GM21528 (cell line): ENCODE data around the gene NTN1.
"Not testable (repeated sequence)": the region's sequence is repeated elsewhere in the genome, so short reads cannot be mapped to it uniquely, and the experiment has no call there.

Source experiments
- ATAC-seq: cut with Tn5 transposase; IDR thresholded peaks from one replicate; pipeline ENCODE4 v1.9.1; 2021; ENCODE audit warnings: mild to moderate bottlenecking, moderate library complexity; ENCODE audit not compliant: unreplicated experiment, low FRiP score

NTN1 gene

GRCh38 chr17:9239246-9239792, 218.0 kb downstream of the NTN1 start:
- ATAC-seq, result no peak

- ATAC-seq, result no peak
These were observed 218.7 kb downstream of the NTN1 start for GRCh38 chr17:9239793-9240658.

DNA sequence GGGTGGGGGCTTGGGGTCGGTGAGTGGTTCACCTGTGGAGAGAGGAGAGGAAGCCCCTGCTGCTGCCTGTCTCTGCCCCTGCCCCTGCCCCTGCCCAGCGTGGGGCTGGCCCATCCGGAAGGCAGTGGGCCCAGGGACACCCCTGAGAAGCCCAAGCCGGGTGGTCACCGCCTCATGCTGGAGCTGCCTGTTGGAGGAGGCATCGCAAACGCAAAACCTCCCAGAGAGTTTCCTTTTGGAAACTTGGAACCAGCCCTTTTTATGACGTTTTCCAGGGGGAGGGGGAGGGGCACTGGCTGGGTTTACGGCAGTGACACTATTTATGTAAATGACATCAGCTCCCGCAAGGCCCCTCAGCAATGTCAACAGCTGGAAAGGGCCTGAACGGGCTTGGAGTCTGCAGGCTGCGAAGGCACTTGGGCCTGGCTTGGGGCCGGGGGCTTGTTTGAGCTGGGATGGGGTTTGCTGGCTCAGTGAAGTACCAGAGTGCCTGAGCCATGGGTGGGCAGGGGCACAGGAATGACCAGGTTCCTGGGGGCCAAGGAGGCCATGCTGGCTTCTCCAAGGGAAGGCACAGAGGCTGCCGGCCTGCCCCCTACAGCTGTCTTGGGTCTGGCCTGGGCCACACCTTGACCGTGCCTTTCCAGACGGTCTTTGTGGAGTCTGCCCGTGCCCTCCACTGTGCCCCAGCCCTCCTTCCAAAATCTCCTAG, 219.5 kb downstream of the NTN1 start:
- ATAC-seq, result no peak

DNA sequence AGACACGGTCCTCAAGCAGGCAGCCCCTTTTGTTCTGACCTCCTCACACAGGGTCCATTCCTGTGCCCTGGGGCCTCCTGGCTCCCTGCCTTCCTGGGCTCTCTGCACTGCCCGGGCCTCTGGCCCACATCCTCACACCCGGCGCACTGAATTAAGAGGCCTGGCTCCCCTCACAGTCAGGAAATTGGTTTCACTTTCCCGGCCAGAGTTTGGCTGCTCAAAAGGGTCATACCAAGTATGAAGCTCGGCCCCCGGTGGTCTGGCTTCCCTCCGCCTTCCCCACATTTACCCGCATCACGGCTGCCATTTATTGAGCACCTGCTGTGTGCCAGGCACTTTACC, 220.0 kb downstream of the NTN1 start:
- no peak for ATAC-seq

DNA sequence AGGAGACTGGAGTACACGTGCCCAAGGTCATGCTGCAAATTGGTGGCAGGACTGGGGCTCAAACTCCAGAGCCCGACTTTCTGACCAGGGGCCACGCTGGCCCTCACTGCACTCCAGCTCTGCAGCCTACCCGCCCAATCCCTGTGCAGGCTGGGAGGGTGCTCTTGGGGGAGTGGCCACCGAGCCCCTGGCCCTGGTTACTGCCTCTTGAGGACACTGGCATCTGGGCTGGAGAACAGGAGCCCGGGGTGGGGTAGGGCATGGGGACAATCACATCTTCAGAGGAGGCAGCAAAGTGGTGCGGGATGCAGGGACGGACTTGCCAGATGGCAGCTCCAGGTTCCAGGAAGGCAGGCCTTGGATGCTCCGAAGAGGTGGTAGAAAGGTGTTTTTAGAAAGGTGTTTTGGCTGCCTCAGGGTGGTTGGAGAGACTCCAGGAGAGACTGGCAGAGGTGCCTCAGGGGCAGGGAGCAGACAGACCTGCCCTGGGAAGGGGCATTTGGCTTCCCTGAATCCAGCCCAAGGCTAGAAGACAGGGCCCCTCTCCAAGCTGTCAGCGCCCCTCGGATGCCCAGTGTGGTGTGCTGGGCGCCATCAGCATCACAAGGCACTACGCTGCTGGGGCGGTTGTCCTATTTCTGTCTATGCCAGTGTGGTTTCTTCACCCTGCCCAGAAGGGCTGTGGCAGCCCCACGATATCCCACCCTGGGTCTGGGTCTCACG, 220.6 kb downstream of the NTN1 start:
- ATAC-seq, result no peak

GRCh38 chr17:9242497-9242881, 221.2 kb downstream of the NTN1 start:
- no peak for ATAC-seq

DNA sequence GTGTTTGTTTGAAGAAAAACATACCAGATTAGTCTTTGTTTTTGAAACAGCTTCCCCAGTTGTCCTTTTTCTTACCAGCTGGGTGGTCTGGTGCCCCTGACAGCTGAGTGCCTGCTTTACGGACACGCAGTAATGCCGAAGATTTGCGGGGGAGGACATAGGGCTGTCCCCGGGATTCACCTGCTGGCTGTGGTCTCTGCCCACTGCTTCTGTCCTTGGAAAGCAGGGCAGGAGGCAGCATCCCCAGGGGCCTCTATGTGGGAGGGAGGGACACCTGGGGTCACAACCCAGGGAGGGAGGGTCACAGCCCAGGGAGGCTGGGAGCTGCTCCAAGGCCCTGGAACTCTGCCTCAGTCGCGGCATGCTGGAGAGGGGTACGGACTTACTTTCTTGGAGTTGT, 221.7 kb downstream of the NTN1 start:
- no peak for ATAC-seq

DNA sequence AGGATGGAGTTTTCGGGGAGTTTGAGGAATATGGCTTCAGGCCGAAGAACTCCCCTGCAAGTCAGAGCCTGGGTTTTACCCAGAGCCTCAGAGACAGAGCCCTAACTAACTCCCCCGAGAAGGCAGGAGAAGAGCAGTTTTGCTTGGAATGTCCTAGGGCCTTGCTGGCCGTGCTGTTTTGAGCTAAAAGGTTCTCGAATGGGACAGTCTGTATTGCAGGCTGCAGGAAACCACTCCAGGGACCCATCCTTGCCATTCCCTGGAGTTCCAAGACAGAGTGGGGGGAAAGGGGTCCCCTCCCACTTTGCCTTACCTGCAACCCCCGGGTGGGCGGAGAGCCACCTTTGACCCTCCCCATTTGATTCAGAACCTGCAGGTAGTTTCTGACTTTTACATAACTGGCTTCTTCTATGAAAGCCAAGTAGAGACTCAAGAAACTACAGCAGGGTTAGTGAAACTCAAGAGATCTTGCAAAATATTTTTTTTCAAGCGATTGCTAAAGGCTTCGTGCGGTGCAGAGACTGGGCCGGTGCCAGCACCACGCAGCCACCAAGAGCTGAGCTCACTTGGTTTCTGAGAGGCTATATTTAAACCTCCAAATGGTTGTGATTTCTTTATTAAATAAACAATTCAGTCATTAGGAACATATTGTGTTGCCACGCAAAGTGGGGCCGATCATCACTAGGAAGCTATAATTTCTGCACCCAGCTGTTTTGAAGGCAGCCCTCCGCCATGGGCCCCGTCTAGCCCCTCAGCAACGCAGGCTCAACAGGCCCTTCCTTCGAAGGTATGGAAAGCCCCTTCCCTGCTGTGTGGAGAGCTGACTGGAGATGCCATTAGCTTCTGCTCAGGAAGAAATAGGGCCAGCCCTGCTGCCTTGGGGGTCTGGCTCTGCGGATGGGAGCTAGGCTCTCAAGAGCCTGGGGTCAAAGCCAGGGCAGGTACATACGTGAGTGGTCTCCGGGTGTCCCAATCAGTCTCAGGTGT, 223.0 kb downstream of the NTN1 start:
- no peak for ATAC-seq

DNA sequence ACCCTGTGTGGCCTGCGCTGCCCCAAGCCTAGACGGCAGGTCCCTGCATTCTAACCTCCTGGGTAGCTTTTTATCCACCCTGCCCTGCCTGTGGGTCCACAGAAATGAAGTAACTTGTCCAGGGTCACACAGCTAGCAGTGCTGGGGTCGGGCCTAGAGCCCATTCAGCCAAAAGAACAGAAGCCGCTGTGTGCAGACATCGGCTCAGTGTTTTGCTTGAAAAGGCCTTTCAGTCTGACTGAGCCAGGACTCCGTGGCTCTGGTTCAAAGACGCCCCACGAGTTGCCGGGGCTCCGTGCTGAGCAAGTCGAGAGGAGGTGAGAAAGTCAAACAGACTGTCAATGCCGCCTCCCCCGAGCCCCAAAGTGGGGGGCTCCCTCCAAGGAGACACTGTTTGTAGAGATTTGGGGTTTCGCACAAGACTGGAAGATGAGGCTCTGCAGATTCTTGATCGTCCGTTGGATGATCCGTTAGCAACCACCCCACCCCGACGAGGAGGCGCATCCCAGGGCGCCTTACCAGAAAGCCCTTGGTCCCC, 226.2 kb downstream of the NTN1 start:
- ATAC-seq, result no peak

DNA sequence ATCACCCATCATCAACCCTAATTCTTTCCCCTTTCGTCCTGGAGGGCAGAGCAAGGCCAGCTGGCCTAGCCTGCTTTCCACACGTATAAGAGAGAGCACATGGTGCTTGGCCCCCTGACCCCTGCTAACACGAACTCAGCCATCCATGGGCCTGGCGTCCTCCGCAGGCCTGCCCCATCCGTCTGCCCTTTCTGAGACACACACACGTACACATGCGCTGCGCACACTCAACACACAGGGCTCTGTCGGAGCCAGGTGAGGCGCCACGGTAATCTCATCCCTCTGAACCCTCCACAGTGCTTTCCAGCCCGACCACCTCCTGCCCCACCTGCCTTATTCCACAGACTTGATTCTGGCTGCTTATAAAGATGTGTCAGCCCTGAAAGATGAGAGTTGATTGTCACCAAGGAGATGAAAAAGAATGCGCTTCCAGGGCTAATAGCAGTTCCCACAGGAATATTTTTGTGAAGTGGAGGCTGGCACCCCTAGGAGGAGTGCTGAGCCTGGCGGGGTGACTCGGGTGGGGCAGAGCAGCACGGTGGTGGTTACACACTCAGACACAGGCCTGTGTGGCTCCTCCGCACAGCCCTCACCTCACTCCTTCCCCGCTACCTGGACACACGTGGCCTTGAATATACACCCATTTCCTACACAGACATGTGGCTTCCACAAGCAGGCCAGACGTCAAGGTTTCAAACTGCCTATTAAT, 228.1 kb downstream of the NTN1 start:
- ATAC-seq, result no peak

GRCh38 chr17:9251273-9251672, 230.0 kb downstream of the NTN1 start:
- no peak for ATAC-seq

GRCh38 chr17:9253308-9253707, 232.0 kb downstream of the NTN1 start:
- no peak for ATAC-seq

- no peak for ATAC-seq
These were observed 233.5 kb downstream of the NTN1 start for GRCh38 chr17:9254841-9255240.

DNA sequence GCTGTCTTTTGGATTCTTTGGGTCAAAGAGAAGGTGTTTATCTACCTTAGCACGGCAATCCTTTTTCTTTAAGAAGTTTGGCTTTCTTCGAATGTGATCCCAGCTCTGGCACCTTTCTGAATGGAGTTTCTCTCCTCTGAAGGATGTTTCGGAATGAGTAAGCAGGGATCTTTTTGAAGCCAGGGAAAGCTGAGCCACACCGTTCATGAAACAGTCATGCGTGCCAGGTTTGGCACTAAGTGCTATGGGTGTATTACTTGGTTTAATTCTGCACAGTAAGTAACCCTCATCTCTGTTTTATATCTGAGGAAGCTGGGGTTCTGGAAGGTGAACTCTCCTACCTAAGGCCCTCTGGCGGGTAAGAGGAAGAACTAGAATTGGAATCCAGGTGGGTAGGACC, 234.5 kb downstream of the NTN1 start:
- ATAC-seq, result no peak

DNA sequence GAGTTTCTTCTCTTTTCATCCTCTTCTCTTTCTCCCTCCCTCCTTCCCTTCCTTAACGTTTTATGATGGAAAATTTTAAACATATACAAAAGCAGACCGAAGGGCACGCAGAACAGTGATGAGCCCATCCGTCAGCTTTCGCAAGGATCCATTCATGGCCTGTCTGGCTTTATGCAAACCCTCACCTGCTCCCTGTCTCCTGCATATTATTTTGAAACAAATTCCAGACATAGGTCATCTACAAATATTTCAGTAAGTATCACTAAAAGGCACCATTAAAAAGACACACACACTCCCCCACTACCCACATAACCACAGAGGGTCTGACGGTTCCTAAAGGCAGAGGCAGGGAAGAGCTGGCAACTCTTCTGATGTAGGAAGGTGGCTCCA, 235.0 kb downstream of the NTN1 start:
- no peak for ATAC-seq

DNA sequence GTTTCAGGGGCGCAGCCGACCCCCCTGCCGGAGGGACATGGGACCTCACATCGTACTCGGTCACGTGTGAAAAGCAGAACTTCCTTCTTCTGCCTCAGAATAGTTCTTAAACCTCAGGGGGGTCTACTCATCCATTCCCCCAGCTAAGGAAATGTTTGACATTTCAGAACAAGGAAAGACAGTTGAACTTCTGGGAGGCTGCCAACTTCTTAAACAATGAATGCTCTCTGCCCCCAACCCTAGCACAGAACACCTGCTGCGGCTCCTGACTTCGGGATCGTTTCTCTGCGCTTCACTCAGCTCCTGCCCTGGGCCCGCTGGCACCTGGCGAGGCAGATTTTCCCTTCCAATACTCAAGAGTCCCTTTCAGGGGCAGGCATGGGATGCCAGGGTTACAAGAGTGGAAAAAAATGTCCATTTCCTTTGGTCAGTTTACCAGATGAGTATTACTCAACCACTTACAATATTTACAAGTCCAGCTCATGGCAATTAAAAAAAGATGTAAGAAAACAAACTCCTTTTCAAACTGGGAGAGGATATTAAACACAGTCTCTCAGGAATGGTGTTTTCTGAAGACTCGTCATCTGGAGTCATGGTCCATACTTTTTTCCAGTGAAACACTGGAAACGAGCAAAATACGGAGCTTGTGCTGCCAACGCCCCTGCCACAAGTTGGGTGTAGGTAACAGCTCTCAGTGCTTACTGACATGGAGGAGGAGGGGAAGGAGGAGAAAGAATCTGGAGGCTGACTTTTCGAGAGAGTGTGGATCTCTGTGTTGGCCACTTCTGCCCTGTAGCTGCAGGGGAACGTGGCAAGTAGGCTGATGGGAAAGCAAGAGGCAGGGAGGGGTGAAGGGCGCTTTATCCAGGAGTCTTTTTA, 235.7 kb downstream of the NTN1 start:
- ATAC-seq, result no peak

DNA sequence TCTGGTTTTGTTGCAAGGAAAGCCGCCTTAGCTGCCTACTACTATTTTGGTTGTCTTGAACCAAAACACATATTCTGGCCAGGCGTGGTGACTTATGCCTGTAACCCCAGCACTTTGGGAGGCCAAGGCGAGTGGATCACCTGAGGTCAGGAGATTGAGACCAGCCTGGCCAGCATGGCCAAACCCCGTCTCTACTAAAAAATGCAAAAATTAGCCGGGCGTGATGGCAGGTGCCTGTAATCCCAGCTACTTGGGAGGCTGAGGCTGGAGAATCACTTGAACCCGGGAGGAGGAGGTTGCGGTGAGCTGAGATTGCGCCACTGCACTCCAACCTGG, 236.3 kb downstream of the NTN1 start:
- not testable (repeated sequence) for ATAC-seq
